PFSK-1 (cell line): ENCODE measurements around the gene EMILIN2.

Experiments
- POLR2AphosphoS5 ChIP-seq: IDR thresholded peaks from 2 replicates; pipeline ENCODE4 v1.6.1; 2012; ENCODE audit warnings: low read depth, mild to moderate bottlenecking, control low read depth, low read length, moderate library complexity
- SIN3A ChIP-seq: IDR thresholded peaks from 2 replicates; pipeline ENCODE4 v1.6.1; 2012; ENCODE audit warnings: mild to moderate bottlenecking, low read length, moderate library complexity, borderline replicate concordance; ENCODE audit not compliant: insufficient read depth
- TF ChIP-seq, protein P1 (sequence below), 2 experiments: IDR thresholded peaks; 2 replicates each; pipeline versions ENCODE4 v1.6.1 to v1.8.0; 2011 to 2012; ENCODE audit warnings: low read depth in 2 of 2, low read length in 2 of 2, control low read depth in 1 of 2, inconsistent platforms in 1 of 2, mild to moderate bottlenecking in 1 of 2, moderate library complexity in 1 of 2; ENCODE audit not compliant: insufficient read depth in 1 of 2

GRCh38 chr18:2827061-2827460, 19.7 kb upstream of the EMILIN2 start:
- TF ChIP-seq POLR2AphosphoS5 (no peak), SIN3A (no peak)
- TF ChIP-seq, protein P1, sequence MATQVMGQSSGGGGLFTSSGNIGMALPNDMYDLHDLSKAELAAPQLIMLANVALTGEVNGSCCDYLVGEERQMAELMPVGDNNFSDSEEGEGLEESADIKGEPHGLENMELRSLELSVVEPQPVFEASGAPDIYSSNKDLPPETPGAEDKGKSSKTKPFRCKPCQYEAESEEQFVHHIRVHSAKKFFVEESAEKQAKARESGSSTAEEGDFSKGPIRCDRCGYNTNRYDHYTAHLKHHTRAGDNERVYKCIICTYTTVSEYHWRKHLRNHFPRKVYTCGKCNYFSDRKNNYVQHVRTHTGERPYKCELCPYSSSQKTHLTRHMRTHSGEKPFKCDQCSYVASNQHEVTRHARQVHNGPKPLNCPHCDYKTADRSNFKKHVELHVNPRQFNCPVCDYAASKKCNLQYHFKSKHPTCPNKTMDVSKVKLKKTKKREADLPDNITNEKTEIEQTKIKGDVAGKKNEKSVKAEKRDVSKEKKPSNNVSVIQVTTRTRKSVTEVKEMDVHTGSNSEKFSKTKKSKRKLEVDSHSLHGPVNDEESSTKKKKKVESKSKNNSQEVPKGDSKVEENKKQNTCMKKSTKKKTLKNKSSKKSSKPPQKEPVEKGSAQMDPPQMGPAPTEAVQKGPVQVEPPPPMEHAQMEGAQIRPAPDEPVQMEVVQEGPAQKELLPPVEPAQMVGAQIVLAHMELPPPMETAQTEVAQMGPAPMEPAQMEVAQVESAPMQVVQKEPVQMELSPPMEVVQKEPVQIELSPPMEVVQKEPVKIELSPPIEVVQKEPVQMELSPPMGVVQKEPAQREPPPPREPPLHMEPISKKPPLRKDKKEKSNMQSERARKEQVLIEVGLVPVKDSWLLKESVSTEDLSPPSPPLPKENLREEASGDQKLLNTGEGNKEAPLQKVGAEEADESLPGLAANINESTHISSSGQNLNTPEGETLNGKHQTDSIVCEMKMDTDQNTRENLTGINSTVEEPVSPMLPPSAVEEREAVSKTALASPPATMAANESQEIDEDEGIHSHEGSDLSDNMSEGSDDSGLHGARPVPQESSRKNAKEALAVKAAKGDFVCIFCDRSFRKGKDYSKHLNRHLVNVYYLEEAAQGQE (IDR thresholded peaks at IDR 0.05; ENCODE audit: insufficient read depth in 1 of 2, low read depth in 2 of 2, low read length in 2 of 2), result no peak
